ENCODE measurements around the gene SMIM10.
"Not testable (repeated sequence)": the region's sequence is repeated elsewhere in the genome, so short reads cannot be mapped to it uniquely, and the experiment has no call there.

The SMIM10 gene

DNA sequence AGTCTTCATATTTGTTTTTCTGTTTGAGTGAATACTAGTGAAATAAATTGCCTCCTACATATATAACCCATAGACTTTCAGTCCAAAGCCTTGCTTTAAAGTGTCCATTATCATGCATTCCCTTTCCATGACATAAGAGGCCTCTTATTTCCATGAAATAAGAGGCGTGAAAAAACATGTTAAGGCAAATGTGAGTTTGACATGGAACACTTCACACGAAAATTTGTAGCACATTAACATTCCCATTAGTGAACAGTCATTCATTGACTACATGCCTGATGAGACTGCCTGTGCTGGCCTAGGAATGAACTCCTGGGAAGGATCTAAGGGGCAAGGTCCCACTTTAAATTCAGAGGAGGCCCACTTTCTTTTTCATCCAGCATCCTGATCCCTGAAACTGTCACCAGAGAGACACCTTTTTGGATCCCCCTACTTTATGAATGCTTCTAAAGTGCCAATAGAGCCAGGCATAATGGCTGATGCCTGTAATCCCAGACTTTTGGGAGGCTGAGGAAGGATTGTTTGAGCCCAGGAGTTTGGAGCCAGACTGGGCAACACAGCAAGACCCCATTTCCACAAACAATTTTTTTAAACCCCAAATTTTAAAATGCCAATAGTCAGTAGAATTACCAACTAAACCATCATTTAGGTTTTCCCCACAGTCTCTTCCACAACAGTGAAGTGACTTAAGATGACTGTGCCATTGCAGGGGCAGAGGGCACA lies 24.9 kb downstream of the SMIM10 start:
- DNase-seq = no peak

DNA sequence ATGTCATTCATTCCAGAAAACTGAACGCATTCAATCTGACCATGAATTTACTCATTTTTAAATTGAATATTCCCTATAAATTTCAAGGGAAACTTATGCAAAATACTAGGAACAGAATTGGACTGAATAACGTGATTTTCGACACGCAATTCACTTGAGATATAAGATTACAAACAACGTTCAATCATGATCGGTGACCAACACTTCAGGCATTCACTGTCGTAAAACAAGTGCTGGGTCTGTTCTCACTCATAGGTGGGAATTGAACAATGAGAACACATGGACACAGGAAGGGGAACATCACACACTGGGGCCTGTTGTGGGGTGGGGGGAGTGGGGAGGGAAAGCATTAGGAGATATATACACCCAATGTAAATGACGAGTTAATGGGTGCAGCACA lies 29.1 kb downstream of the SMIM10 start:
- not testable (repeated sequence) for DNase-seq

DNA sequence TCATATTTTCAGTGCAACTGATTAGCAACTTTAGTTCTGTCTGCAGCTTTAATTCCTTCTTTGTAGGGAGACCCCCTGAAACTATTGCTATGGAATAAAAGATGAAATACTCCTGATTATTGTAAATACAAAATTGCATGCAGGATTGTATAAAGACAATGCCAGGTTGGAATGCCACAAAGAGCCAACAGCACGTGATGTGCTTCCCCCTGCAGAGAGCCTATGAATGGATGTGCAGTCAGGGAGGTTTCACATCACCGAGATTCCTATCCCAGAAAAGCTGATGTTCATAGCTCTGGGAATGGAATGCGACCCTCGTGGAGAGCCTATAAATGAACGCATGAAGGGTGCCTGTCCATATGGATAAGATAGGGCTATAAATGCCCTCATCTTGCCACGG lies 33.0 kb downstream of the SMIM10 start:
- DNase-seq = not testable (repeated sequence)

DNA sequence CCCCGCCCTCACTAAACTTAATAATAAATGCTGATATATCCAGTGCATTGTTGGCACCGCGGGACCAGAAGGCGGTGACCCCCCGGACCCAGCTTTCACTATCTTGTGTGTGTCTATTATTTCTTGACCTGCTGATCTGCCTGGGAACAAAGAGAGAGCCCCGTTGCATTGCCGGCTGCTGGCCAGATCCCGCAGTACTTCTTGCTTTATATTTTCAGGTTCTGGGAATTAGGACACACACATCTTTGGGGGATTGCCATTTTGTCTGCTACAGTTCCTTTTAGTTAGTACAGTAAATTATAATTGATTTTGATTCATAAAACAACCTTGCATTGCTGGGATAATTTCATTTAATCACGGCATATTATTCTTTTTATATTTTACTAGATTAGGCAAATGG lies 33.7 kb downstream of the SMIM10 start:
- no peak for DNase-seq

DNA sequence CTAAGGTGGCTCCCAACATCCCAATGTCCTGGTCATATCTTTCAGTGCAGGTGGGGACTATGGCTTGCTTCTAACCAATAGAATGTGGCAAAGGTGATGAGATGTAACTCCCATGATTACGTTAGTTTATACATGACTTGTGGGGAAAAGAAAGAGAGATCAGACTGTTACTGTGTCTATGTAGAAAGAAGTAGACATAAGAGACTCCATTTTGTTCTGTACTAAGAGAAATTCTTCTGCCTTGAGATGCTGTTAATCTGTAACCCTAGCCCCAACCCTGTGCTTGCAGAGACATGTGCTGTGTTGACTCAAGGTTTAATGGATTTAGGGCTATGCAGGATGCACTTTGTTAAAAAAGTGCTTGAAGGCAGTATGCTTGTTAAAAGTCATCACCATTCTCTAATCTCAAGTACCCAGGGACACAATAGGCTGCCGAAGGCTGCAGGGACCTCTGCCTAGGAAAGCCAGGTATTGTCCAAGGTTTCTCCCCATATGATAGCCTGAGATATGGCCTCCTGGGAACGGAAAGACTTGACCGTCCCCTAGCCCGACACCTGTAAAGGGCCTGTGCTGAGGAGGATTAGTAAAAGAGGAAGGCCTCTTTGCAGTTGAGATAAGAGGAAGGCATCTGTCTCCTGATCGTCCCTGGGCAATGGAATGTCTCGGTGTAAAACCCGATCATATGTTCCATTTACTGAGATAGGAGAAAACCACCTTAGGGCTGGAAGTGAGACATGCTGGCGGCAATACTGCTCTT lies 39.6 kb downstream of the SMIM10 start:
- DNase-seq = not testable (repeated sequence)

DNA sequence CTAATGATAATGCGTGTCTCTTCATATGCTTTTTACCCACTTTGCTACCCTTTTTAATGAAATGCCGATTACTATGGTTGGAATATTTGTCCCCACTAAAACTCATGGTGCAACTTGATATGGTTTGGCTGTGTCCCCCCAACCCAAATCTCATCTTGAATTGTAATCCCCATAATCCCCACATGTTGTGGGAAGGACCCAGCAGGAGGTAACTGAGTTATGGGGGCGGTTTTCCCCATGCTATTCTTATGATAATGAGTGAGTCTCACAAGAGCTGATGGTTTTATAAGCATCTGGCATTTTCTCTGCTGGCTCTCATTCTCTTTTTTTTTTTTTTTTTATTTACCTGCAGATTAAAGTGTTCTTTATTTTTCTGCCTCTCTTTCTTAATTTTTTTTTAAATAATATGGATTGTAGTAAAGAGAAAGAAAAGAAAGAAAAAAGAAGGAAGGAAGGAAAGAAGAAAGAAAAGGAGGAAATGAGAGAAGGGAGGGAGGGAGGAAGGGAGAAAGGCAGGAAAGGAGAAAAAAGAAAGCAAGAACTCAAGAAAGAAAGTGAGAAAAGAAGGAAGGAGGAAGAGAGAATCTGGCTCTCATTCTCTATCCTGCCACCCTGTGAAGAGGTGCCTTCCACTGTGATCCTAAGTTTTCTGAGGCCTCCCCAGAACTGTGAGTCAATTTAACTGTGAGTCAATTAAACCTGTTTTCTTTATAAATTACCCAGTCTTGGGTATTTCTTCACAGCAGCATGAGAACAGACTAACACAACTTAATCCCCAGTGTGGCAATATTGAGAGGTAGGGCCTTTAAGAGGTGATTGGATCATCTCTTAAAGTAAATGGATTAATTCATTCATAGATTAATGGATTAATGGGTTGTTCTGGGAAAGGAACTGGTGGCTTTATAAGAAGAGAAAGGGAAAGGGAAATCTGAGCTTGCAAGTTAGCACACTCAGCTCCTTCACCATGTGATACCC lies 50.6 kb downstream of the SMIM10 start:
- DNase-seq = not testable (repeated sequence)

All from NCI-H345 (cell line).